Activated CD8-positive, alpha-beta memory T cell treated with anti-CD3 and anti-CD28 coated beads, Interleukin-2, amount 50 U/mL, for 24 hours (primary cell): ENCODE measurements around the gene USP1.

Experiments
- DNase-seq: peaks from one replicate; pipeline ENCODE4 v3.0.0-alpha.2; 2020; ENCODE audit errors: extremely low read depth

The USP1 gene

DNA sequence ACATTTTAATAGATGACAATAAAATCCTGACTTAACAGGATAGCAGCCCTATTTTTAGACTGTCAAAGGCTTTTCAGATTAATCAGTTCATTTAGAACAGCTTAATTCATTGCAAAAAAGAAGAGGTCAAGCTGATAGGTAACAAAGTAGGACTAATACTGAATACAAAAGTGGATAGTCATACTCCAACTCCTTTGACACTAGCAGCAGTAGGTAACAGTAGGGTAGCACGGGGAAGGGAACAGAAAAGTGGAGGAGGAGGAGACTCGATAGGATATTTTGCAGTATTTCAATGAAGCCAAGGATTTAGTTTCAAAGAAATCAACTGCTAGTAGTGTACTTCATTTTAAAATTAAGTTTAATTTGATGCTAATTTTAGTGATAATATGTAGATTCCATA, 51.1 kb downstream of the USP1 start:
- DNase-seq = no peak

DNA sequence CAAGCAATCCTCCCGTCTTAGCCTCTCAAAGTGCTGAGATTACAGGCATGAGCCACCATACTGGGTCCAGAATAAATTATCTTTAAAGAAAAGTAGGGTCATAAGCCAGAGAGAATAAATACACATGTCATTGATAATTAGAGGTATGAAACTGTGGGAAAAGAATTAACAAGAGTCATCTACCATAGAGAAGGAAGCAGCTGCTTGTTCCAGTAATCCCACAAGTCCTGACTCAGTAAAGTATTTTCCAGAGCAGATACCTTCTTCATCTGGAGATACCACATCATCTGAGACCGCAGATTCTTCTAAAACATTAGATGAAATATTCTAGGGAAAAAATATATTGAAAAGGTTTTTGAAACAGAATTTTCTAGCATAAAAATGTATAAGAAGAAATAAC, 55.7 kb downstream of the USP1 start:
- DNase-seq = no peak

DNA sequence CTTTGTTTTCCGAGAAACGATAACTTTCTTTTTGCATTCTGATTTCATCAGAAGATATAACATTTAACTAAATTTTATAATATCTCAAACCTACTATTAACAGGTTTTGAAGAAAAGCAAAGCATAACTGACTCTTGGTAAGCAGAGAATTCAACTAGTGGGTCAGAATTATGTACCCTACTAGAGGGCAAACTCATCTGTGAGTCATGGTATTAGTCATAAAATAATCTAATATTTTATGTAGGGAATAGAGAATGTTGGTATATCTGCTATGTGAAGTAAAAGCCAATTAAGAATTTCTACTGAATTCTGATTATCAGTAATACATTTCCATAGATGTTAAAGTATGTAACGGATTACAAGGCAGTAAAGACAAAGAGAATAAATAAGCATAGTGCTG, 56.8 kb downstream of the USP1 start:
- no peak for DNase-seq

DNA sequence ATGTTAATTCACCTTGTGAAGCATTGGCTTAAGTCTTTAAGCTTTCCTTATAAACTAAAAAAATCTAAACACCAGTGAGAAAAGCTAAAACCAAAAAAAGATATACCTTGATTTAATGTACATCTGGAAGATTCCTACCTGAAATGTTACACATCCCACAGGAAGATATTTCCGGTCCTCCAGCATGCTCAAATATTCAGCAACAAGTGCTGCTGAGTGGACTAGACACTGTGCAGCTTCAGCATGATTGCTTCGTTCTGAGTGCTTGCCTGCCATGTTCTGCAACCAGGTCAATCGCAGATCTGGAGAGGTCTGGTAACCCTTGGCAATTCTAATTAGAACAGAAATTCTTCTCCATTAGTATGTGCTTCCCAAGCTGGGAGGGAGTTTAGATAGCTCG, 57.3 kb downstream of the USP1 start:
- no peak for DNase-seq

DNA sequence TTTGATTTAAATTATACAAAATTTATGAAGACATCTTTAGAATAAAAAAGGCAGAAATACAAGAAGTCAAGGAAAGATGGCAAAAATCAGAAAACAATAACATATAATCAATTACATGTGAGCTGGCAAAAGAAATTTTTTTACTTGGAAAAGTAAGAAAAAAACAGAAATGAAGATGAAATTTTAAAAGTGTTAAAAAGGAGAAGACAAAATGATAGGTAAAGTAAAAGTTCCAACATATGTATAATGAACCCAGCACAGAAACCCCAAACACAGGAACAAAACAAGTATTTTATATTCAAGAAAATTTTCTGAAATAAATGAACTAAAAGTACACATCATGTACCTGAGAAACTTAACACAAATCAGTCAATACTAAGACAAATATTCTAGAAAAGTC, 63.4 kb downstream of the USP1 start:
- DNase-seq = no peak
